Breast epithelium (tissue), 3 donors: ENCODE data around the gene ZNF396.

Source experiments
- POLR2AphosphoS5 ChIP-seq, 3 donors: sonication (generic); formaldehyde crosslinking; IDR thresholded peaks; one replicate each; pipeline ENCODE4 v1.6.1; 2017; ENCODE audit warnings: antibody characterized with exemption in 3 of 3
- TF ChIP-seq, protein P1 (sequence below), 3 donors: fragments of 450-650 bp; IDR thresholded peaks; one replicate each; pipeline ENCODE4 v1.5.1; 2016 to 2017; ENCODE audit warnings: antibody characterized with exemption in 3 of 3, mild to moderate bottlenecking in 3 of 3, moderate library complexity in 3 of 3

DNA sequence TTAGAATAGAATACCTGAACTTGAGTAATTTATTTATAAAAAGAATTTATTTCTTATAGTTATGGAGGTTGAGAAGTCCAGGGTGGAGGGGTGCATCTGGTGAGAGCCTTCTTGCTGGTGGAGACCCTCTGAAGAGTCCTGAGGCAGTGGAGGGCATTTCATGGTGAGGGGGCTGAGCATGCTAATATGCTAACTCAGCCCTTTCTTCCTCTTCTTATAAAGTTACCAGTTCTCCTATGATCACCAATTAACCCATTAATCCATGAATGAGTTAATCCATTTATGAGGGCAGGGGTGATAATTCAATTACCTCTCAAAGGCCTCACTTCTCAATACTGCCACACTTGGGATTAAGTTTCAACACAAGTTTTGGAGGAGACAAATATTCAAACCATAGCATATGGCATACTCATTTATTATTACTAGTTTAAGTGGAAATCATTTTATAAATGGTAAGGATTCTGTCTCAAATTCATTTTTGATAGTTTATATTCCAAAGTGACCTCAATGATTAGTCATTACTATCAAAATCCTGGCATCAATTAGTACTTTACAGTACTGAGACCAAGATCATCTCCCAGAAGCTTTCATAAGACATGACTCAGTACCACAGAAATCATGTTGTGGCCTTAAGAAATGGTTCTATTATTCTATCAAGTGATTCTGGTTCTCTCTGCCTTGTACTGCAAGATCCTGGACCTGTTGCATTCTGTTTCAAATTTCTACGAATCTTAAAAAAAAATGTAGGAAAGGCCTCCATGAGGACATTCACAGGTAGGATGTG, 5.5 kb downstream of the ZNF396 start:
- TF ChIP-seq, protein P1, sequence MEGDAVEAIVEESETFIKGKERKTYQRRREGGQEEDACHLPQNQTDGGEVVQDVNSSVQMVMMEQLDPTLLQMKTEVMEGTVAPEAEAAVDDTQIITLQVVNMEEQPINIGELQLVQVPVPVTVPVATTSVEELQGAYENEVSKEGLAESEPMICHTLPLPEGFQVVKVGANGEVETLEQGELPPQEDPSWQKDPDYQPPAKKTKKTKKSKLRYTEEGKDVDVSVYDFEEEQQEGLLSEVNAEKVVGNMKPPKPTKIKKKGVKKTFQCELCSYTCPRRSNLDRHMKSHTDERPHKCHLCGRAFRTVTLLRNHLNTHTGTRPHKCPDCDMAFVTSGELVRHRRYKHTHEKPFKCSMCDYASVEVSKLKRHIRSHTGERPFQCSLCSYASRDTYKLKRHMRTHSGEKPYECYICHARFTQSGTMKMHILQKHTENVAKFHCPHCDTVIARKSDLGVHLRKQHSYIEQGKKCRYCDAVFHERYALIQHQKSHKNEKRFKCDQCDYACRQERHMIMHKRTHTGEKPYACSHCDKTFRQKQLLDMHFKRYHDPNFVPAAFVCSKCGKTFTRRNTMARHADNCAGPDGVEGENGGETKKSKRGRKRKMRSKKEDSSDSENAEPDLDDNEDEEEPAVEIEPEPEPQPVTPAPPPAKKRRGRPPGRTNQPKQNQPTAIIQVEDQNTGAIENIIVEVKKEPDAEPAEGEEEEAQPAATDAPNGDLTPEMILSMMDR (IDR thresholded peaks at IDR 0.05) = no peak
- no peak for TF ChIP-seq POLR2AphosphoS5 (IDR thresholded peaks at IDR 0.05)
